Uterus (tissue), 4 donors: ENCODE data around the gene NSMF. TPM values are rescaled to one million over a fixed set of nuclear protein-coding genes. Genes with fewer than 3 reads are reported as not detected.

Source experiments
- DNase-seq, 2 donors: peaks; one replicate each; pipeline ENCODE4 v3.0.0-alpha.2; 2019 to 2020
- H3K27ac ChIP-seq, 2 donors: fragments of 200-600 bp; sonication (generic); 1 replicate in 1 of 2; 2 replicates in 1 of 2; pipeline ENCODE4 v1.5.1; 2016 to 2018
- H3K27me3 ChIP-seq, 2 donors: fragments of 200-600 bp; sonication (generic); one replicate each; pipeline ENCODE4 v1.5.1; 2018 to 2019; ENCODE audit warnings: control low read depth in 1 of 2
- H3K36me3 ChIP-seq, 2 donors: fragments of 200-600 bp; sonication (generic); one replicate each; pipeline ENCODE4 v1.5.1; 2019; ENCODE audit warnings: control low read depth in 1 of 2
- H3K4me1 ChIP-seq, 2 donors: fragments of 200-600 bp; sonication (generic); one replicate each; pipeline ENCODE4 v1.5.1; 2018 to 2019; ENCODE audit warnings: control low read depth in 1 of 2
- H3K4me3 ChIP-seq, 2 donors: fragments of 200-600 bp; sonication (generic); 1 replicate in 1 of 2; 2 replicates in 1 of 2; pipeline ENCODE4 v1.5.1; 2018 to 2019; ENCODE audit warnings: mild to moderate bottlenecking in 1 of 2
- H3K9me3 ChIP-seq, 2 donors: fragments of 200-600 bp; sonication (generic); one replicate each; pipeline ENCODE4 v1.5.1; 2019; ENCODE audit warnings: control low read depth in 1 of 2
- CTCF ChIP-seq, 4 experiments: fragments of 200-600 bp in 2 of 4; fragments of 450-650 bp in 2 of 4; sonication (generic) in 2 of 4; IDR thresholded peaks; one replicate each; pipeline ENCODE4 v1.5.1; 2016 to 2019; ENCODE audit warnings: antibody characterized with exemption in 4 of 4, mild to moderate bottlenecking in 2 of 4, moderate library complexity in 1 of 4
- POLR2A ChIP-seq, 2 donors: fragments of 450-650 bp; IDR thresholded peaks; one replicate each; pipeline ENCODE4 v1.6.1; 2016; ENCODE audit warnings: antibody characterized with exemption in 2 of 2, mild to moderate bottlenecking in 1 of 2, moderate library complexity in 1 of 2
- intact Hi-C: fragments of 100-400 bp; cut with DNase I; formaldehyde crosslinking; loops from one replicate; pipeline ENCODE4 v1.15.1; 2023; ENCODE audit warnings: low total_unique reads
- total RNA-seq, 4 donors: library from RNA; depleted of rRNA in 3 of 4; stranded (reverse); fragments of >200 nt in 3 of 4; gene quantifications; one replicate each; pipeline versions ENCODE4 v1.1.0 to v1.2.4, GENCODE V29; 2014 to 2023
- donor health status: DM: yes; HTN: yes; CAD: no.

NSMF gene
- total RNA-seq, 4 donors from 2014 or later: 17.4 to 40.7 (median 32.1) TPM

GRCh38 chr9:137441289-137441934, 17.7 kb downstream of the NSMF start, which contains the start of gene ENTPD8:
TSS of gene ENTPD8 (minus strand) at chr9:137441357. CDS start at chr9:137438285, 3,072 bp downstream.
- no peak for TF ChIP-seq POLR2A (IDR thresholded peaks at IDR 0.05)
- no peak for TF ChIP-seq CTCF (IDR thresholded peaks at IDR 0.05)

GRCh38 chr9:137439158-137439714, 19.9 kb downstream of the NSMF start:
- H3K27ac ChIP-seq: no peak overlapping the region
- H3K4me3 ChIP-seq: no peak overlapping the region
- H3K9me3 ChIP-seq: no peaks in the 10 kb centered on the region
- TF ChIP-seq POLR2A (IDR thresholded peaks at IDR 0.05) (no peak), CTCF (IDR thresholded peaks at IDR 0.05) (no peak)
- peaks cover 0 to 5% of the 10 kb centered on the region in 2 donors for H3K27me3 ChIP-seq
- H3K36me3 ChIP-seq: no peaks in the 10 kb centered on the region
- intact Hi-C loops: no loop called here
- peaks cover 0 to 5% of the 10 kb centered on the region in 2 donors for H3K4me1 ChIP-seq
- DNase-seq: no peak

More at GRCh38 chr9:137441289-137441934, 17.7 kb downstream of the NSMF start, which contains the start of gene ENTPD8:
- Histone ChIP-seq H3K36me3 (no peaks in the 10 kb centered on the region), H3K27ac (no peak within 1 kb of the TSS), H3K27me3 (peaks cover 0 to 5% of the 10 kb centered on the region in 2 donors), H3K4me3 (no peak within 1 kb of the TSS), H3K9me3 (no peaks in the 10 kb centered on the region), H3K4me1 (no peaks in the 10 kb centered on the region)
- DNase-seq: no peak
- intact Hi-C loops: no loop called here

GRCh38 chr9:137438591-137439157, 20.5 kb downstream of the NSMF start:
- Histone ChIP-seq H3K4me1 (peaks cover 0 to 5% of the 10 kb centered on the region in 2 donors), H3K9me3 (no peaks in the 10 kb centered on the region), H3K27me3 (peaks cover 0 to 5% of the 10 kb centered on the region in 2 donors), H3K36me3 (no peaks in the 10 kb centered on the region), H3K27ac (no peak overlapping the region), H3K4me3 (no peak overlapping the region)
- intact Hi-C loops: no loop called here
- no peak for DNase-seq
- no peak for TF ChIP-seq CTCF (IDR thresholded peaks at IDR 0.05)
- TF ChIP-seq POLR2A (IDR thresholded peaks at IDR 0.05): no peak

GRCh38 chr9:137437691-137438590, 21.2 kb downstream of the NSMF start:
- Histone ChIP-seq H3K4me3 (no peak overlapping the region), H3K27me3 (peaks cover 0 to 4% of the 10 kb centered on the region in 2 donors), H3K36me3 (no peaks in the 10 kb centered on the region), H3K27ac (no peak overlapping the region), H3K4me1 (peaks cover 0 to 5% of the 10 kb centered on the region in 2 donors), H3K9me3 (no peaks in the 10 kb centered on the region)
- TF ChIP-seq POLR2A (IDR thresholded peaks at IDR 0.05) (no peak), CTCF (IDR thresholded peaks at IDR 0.05) (no peak)
- intact Hi-C loops: no loop called here
- no peak for DNase-seq
